HG03354 (cell line): Measurements from ENCODE around the gene PPM1L.
A peak's percentile ranks its signal among the peaks of the same experiment; 100 is the strongest.

Source experiments
- ATAC-seq: cut with Tn5 transposase; IDR thresholded peaks from one replicate; pipeline ENCODE4 v1.9.1; 2021; ENCODE audit warnings: mild to moderate bottlenecking; ENCODE audit not compliant: unreplicated experiment, poor library complexity, severe bottlenecking

PPM1L gene

DNA sequence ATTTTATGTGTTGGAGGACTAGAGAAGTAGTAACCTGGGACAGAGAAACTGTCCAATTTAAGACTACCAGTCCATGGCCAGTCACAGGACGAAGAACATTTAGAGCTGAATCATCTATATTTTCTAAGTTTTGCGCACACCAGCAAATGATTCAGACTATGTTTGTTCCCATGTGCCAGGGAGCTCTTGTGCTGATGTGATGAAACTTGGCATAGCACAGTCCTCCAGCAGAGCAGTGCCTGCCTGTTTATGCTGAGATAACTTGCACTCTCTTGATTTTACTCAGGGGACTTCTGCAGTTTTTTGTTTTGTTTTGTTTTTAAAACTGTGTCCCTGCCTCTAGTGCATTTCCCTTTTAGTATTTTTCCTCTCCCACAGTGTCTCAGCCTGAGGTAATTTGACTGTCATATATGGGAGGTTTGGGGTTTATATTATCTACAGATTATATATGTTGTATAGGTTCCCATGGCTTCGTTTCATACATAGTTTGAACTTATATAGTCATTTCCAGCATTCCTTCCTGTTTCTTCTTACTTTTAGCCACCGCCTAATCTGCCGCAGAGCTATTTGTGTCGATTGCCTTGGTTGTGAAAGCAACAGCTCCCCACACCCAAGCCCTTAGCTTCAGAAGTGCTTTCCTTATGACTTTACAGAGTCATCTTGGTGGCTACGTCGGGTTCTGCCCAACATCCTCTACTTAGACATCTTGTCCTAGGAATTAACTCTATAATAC is 45.5 kb downstream of the PPM1L start:
- ATAC-seq: peak; percentile 64

DNA sequence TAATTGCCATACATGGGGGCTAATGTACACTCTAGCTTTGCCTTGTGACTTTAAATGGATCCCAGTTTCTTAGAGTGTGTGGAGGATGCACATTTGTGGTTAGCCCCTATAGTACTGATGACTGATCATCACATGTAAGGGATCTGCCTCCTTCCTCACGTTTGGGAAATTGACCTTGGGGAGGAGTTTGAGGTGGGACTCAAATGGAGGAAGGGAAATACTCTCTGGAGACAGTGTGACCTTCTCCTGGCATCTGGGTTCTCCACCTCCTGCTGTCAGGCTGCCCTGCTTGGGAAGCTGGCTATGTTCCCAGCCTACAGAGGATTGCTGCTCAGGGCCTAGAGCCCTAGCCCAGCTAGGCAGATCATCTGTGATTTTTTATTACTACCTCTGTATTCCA is 48.7 kb downstream of the PPM1L start:
- no peak for ATAC-seq

DNA sequence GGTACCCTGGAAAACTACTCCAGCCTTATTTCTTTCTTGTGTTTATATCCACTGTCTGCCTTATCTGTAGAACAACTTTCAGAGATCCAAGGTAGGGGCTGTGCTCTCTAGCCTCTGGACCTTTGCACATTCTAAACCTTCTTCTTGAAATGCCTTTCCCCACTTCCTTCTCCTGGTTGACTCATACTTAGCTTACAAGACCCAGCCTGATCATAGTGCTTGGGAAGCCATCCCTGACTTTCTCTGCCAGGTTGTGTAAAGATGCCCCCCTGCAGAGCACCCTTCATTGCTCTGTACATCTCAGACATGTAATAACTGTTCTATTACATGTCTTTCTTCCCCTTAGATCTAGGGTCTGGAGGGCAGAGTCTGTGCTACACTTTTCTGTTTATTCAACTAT is 50.1 kb downstream of the PPM1L start:
- no peak for ATAC-seq

DNA sequence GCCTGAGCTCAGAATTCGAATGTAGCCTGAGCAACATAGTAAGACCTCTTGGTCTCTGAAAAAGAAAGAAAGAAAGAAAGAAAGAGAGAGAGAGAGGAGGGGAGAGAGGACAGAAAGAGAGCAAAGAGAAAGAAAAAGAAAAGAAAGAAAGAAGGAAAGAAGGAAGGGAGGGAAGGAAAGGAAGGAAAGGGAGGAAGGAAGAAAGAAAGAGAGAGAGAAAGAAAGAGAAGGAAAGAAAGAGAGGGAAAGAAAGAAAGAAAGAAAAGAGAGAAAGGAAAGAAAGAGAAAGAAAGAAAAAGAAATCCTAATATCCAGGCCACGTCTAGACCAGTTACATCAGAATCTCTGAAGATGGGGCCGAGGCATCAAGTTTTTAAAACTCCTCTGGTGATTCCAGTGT is 50.7 kb downstream of the PPM1L start:
- ATAC-seq: no peak

DNA sequence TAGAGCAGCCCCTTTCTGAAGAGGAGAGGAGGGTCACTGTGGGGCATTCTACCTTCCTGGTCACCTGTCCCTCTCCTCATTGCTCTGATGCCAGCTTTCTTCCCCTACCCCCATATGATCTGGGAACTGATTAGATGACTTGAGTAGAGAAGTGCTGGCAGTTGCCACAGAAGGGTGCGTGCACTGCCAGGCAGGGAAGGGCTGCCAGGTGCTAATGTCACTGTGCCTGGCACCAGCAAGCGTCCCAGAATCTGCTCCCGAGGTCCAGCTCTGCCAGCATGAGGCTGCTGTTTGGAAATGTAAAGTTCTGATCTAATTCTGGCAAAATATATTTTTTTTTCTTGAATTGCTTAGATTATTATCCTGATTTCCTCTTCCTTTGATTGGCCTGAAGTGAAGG is 52.8 kb downstream of the PPM1L start:
- no peak for ATAC-seq

DNA sequence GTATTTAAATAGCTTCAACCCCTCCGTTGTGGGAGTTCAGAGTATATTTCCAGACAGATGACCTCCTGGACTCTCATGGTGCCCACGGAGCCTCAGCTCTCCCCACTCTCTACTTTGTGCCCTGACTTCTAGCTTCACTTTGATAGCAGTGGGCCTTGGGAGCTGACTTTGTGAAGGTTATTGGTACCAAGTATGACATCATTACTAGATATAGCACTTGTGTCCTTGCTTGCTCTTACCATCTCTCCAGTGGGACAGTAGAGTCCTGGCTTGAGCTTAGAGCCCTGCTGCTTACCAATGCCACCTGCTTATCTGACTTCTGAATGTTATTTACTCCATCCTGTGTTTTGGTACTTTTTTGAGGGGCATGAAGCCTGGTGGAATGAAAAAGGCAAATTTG is 53.4 kb downstream of the PPM1L start:
- ATAC-seq: no peak

DNA sequence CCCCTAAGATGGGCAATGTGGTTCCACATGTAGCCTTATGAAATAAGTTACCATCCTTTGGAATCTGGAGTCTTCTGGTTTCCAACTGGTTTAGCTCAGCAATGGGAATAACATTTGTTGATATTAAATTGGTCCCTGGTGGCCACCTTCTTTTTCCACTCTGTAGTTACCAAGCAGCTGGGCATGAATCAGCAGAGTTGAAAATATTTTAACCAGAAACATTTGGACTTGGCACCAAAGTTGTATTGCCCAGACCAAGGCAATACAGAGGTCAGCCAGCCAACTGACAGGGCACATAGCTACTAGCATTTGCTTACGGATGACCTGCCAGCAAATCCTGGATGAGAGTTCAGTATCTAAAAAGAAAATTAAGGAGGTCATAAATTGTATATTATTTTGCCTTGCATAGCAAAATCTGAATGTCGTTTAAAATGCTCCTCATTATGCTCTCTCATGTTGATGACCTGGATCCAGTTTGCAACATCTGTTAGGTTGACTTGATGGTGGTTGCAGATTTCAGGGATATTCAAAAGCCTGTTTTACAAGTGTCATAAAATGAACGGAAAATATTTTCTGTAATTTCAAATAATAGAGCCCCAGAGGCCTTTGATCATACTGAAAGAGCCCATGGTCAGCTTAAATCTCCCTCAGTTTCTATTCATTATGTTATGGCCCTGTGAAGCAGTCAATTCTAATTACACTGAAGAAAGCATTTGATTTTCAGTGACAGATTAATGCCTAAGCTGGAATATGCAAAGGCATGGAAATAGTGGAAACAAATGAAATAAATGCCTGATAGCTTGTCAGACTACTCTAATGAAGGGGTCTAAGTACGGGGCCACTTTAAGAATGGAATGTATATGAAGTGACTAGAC is 54.6 kb downstream of the PPM1L start:
- no peak for ATAC-seq

DNA sequence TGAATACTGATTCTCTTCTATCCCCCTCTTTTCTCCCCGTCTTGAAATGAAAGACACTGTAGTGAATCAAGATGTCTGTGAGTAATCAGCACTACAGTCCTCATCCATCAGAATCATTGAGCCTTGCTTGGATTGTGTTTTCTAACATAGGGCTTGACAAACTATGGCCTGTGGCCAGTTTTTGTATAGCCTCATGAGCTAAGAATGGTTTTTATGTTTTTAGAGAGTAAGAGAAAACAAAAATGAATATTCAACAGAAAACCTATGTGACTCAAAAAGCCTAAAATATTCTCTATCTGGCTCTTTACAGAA is 55.2 kb downstream of the PPM1L start:
- no peak for ATAC-seq

DNA sequence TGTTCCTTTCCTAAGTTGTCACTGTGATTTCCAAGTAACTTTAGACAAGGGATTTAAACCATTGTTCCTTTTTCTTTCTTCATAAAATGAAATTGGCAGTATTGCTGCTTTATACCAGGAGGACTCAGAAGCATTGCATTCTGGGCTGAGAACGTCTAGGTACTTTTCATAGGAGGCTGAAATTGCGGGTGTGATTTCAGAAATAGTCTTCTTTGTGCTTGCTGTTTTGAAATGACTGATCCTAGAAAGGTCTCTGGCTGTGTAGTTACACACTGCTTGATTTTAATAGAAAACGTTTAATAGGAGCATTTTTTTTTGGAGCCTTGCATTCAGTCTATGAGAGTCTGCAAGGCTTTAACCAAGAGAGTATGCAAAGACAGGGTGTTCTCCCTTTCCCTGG is 56.3 kb downstream of the PPM1L start:
- ATAC-seq: no peak

DNA sequence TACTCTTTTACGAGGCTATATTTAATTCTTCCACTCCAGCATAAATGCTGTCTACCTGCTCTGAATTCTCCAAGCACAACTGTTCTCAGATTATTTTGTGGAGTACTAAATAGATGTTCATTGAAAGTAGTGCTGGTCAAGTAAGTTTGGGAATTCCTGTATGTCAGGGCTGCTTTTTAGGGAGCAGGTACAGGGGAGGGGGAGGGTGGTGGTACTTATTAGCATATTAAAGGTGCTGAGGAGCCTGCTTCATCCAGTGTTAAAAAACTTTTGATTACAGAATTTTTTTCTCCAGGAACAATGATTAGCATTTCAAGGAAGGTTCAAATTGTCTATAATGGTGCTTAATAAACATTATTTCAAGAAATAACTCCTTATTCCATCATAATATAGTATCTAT is 59.2 kb downstream of the PPM1L start:
- no peak for ATAC-seq

DNA sequence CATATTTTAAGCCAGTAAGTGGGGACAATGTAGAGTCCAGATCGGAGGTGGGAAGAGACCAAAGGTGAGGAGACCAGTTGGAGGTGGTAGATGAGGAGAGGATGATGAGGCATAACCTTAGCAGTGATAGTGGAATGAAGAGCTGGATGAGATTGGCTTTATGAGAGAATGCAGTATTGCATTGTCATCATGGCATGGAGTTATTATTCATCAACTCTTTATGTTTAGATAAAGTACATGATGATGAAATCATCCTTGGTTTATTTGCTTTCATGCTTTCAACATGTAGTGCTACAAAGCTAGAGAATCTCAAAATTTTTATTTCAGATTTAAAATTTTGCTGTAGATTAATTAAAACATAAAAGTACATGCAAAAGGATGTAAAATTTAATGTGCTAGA is 64.0 kb downstream of the PPM1L start:
- no peak for ATAC-seq

DNA sequence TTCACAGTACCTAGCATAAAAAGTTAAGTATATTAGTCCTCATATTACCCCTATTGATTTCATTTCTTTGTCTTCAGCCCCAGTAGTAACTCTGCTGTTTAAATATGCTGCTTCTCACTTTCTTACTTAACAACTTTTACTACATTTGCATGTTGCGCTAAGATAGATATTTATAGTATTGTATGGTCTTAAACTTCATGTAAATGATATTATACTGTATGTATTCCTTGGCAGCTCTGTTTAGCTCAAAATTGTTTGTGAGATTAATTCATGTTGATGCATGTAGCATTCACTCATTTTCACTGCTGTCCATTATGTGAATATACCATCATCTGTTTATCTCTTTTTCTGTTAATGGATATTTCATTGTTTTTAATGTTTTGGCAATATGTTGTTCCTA is 64.4 kb downstream of the PPM1L start:
- no peak for ATAC-seq

DNA sequence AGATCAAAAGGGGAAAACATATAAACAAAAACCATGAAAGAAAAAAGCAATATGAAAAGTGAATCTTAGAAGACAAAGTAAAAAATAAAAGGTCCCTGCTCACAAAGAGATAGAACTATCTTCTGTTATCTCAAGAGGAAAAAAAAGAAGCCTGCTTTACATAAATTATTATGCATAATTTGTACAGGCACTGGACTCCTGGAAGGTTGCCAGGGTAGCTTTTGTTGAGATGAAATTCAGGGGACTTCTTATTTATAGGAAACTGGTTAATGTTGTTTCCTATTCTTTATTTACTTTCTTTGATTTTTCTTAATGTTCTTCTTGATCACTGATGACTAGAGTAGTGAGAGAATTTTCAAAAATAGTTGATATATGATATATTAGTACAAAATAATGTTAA is 66.9 kb downstream of the PPM1L start:
- ATAC-seq: no peak

DNA sequence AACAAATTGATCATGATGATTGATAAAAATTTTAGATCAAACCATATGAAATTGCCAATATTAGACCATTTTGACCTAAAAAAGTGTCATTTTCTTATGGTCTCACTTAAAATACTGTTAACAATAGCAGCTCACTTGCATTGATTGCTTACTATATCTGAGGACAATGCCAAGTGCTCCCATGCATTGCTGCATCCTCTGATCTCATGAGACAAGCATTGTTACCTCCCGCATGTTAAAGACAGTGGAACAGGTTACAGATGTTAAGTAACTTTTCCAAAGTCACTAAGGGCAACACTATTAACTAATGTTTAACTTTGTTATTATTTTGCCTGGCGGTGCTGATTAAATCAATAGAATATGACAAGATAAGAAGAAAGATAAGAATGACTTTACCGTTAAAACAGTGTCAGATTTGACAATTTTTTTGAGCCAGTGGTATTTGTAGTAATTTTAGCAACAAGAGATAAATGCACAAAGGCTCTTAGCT is 69.3 kb downstream of the PPM1L start:
- ATAC-seq: no peak

DNA sequence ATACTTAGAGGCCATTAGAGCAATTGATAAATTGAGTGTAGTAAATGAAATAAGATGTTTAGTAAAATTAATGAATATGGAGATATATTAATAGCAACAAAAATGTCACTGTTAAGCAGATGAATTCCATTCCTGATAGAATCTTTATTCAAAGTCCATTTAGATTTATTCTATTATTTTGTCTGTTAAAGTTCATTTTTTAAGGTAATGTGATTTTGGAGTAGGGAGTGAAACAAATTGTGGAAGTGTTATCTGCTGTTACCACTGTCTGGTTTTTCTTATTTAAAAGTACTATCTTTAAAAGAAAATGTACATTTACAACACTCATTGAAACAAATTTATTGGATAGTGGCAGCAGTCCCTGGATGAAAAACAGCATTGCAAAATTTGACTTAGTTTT is 70.4 kb downstream of the PPM1L start:
- no peak for ATAC-seq

DNA sequence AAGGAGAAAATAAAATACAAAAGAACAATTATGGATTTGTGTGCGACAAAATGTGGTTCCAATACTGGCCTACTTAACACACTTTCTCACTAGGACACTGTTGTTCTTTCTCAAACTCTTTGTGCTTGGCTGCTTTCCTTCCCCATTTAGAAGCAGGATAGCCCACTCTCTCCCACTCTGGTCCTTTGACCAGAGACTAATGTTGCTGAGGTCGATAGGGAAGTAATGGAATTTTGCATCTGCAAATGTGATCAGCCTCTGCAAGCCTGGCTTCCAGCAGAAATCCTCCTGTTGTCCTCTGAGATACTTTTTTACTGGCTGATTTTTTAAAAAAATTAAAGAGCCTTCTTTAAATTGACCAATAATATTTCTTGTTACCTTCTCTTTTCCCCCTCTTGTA is 71.0 kb downstream of the PPM1L start:
- no peak for ATAC-seq

DNA sequence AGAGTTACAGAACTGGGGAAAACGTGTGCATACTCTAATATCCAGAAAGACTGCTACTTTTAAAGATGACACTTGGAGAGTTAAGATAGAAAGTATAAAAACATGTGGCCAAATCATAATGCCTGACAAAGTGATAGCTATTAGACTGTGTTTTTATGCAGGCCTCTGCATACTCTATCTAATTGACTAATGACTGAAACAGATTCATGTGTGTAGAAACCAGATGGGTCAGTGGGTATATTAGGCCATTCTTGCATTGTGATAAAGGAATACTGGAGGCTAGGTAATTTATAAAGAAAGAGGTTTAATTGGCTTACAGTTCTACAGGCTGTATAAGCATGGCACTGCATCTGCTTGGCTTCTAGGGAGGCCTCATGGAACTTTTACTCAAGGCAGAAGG is 71.5 kb downstream of the PPM1L start:
- no peak for ATAC-seq

DNA sequence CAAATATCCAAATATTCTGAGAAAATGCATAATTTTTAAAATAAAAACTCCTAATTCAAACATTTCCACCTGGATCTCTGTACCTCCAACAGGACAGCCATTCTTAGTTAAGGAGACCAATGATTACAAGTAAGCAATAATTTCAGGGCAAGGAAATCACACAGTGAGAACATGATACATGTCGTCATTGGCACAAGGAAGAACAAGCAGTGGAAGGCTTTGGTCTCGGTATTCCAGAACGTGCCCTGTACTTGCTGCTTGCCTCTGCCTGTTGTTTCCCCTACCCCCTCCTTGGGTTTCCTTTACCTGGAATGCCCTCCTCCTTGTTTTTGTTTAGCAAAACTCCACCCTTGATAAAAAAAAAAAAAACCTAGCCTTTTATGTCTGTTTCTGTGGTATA is 72.8 kb downstream of the PPM1L start:
- ATAC-seq: no peak

DNA sequence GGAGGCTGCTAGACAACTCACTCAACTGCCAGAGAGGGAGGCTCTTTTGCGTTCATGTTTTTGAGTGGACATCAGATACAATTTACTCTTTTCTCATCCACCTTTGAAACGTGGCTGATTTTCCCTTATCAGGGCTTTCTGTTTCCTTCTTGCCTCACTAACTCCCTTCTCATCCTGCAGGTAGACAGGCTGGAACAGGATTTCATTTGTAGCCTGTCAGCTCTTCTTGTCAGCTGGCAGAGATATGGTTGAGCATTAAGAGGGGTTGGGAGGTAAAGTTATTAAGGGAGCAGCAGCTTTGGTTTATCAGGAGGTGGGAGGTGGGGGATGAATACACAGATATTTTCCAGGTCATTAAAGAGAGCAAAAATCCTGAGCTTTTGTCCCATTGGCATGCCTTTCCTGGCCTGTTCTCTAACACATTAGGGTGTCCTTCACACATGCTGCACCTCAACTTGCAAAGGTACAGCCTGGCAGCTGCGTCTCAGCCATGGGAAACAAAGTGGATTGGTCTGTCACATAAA is 73.5 kb downstream of the PPM1L start:
- no peak for ATAC-seq

DNA sequence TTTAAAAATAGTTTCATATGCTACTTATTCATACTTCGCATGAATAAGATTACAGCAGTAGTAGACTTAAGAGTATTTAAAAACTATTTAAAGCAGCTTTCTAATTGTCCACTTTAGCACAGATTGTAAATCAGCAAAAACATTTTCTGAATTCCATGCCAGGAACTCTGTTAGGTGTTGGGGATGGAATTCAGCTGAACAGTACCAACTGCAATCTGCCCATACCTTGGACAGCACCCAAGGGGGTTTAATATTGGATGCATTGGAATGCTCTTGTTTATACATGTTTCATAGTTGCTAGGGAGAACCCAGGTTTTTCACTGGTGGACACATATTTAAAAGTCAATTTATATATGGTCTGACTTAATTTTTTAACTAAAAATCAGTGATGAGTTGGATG is 74.8 kb downstream of the PPM1L start:
- no peak for ATAC-seq

DNA sequence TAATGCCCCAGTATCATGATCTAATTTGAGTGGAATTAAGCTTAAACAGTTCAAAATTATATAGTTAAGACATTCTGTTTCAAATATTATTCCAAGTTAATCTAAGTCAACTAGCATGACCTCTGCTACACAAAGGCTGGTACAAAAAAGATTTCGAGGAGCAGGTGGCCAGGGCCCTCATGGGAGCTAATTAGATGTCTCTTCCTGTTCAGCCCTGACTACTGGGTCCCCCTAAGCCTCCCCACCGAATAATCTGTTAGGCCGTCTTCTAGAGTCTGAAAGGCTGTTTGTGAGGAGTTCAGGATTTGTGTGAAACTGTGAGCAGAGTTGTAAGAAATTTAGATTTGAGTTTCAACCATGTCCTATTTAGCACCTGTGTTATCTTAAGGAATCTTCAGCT is 75.4 kb downstream of the PPM1L start:
- no peak for ATAC-seq
